Myocyte (in vitro differentiated cells): Measurements from ENCODE around the gene C1orf21. TPM values are rescaled to one million over a fixed set of nuclear protein-coding genes. Genes with fewer than 3 reads are reported as not detected.
A peak's percentile ranks its signal among the peaks of the same experiment; 100 is the strongest.

Experiments used
- DNase-seq: peaks from one replicate; pipeline ENCODE4 v3.0.0-alpha.2; 2012; ENCODE audit warnings: low read depth
- total RNA-seq: library from RNA; depleted of rRNA; stranded (reverse); fragments of >200 nt; gene quantifications from 2 replicates; pipeline ENCODE4 v1.2.3, GENCODE V29; 2014

The C1orf21 gene
- total RNA-seq, 1 donor from 2014 or later: 42.7 TPM

GRCh38 chr1:184445997-184446396 lies 59.2 kb downstream of the C1orf21 start:
- no peak for DNase-seq

- DNase-seq: no peak
These were observed 60.9 kb downstream of the C1orf21 start for GRCh38 chr1:184447651-184448185.

GRCh38 chr1:184449916-184450315 lies 63.1 kb downstream of the C1orf21 start:
- DNase-seq: no peak

GRCh38 chr1:184455786-184456185 lies 69.0 kb downstream of the C1orf21 start:
- DNase-seq: no peak

GRCh38 chr1:184456189-184456588 lies 69.4 kb downstream of the C1orf21 start:
- no peak for DNase-seq

GRCh38 chr1:184457500-184457899 lies 70.7 kb downstream of the C1orf21 start:
- peak; percentile 13 for DNase-seq

GRCh38 chr1:184461321-184461720 lies 74.5 kb downstream of the C1orf21 start:
- DNase-seq: no peak

- peak; percentile 29 for DNase-seq
These were observed 75.3 kb downstream of the C1orf21 start for GRCh38 chr1:184462155-184462554.

- no peak for DNase-seq
These were observed 76.2 kb downstream of the C1orf21 start for GRCh38 chr1:184462990-184463389.

- no peak for DNase-seq
These were observed 76.9 kb downstream of the C1orf21 start for GRCh38 chr1:184463680-184464079.

GRCh38 chr1:184464757-184465156 lies 77.9 kb downstream of the C1orf21 start:
- DNase-seq: no peak

GRCh38 chr1:184465489-184466146 lies 78.8 kb downstream of the C1orf21 start:
- DNase-seq: no peak

- DNase-seq: no peak
These were observed 80.5 kb downstream of the C1orf21 start for GRCh38 chr1:184467295-184467694.

- no peak for DNase-seq
These were observed 82.6 kb downstream of the C1orf21 start for GRCh38 chr1:184469396-184469795.

GRCh38 chr1:184471686-184472085 lies 84.9 kb downstream of the C1orf21 start:
- DNase-seq: no peak

- DNase-seq: no peak
These were observed 85.3 kb downstream of the C1orf21 start for GRCh38 chr1:184472136-184472535.

GRCh38 chr1:184473176-184473966 lies 86.5 kb downstream of the C1orf21 start:
- no peak for DNase-seq

- no peak for DNase-seq
These were observed 89.4 kb downstream of the C1orf21 start for GRCh38 chr1:184476187-184476586.

GRCh38 chr1:184479435-184480167 lies 92.8 kb downstream of the C1orf21 start:
- no peak for DNase-seq

GRCh38 chr1:184480736-184481135 lies 93.9 kb downstream of the C1orf21 start:
- DNase-seq: no peak

GRCh38 chr1:184482136-184482535 lies 95.3 kb downstream of the C1orf21 start:
- peak; percentile 45 for DNase-seq
